HCT116 (cell line): ENCODE data around the gene MPP1. TPM values are rescaled to one million over a fixed set of nuclear protein-coding genes. Genes with fewer than 3 reads are reported as not detected.

Source experiments
- ATAC-seq: fragments of 200-7000 bp; cut with Tn5 transposase; 2 replicates; pipeline ENCODE4 v1.9.1; 2020; ENCODE audit warnings: mild to moderate bottlenecking, moderate library complexity
- BruUV-seq: library from RNA; stranded (reverse); fragments of 400-500 nt; replicated peaks from 2 replicates; lab custom pipeline; 2021; lab: Mats Ljungman, UMichigan
- CTCF ChIA-PET: fragments of 300-600 bp; sonication (Branson Sonifier 250); formaldehyde crosslinking; loops from one replicate; lab custom pipeline; 2021; ENCODE audit warnings: antibody characterized with exemption; lab: Charles Lee
- POLR2A ChIA-PET: fragments of 300-600, 350-600 bp; sonication (Branson Sonifier 250); formaldehyde crosslinking; loops from one replicate; lab custom pipeline; 2021; ENCODE audit warnings: antibody characterized with exemption; lab: Charles Lee
- RAD21 ChIA-PET, 2 experiments: fragments of 300-600 bp; sonication (Branson Sonifier 250); formaldehyde crosslinking; loops; one replicate each; lab custom pipeline; 2023; ENCODE audit warnings: low total read pairs in 2 of 2; ENCODE audit not compliant: uncharacterized antibody in 2 of 2, unreplicated experiment in 2 of 2, low non-redundant PET in 1 of 2; lab: Charles Lee
- DNase-seq: peaks from one replicate; pipeline ENCODE4 v3.0.0-alpha.2; 2010; ENCODE audit warnings: low read depth, low spot score
- H2AFZ ChIP-seq: fragments of 200-600 bp; shearing (Covaris generic), sonication (generic); 2 replicates; pipeline ENCODE4 v1.6.1; 2017; ENCODE audit warnings: low read depth, mixed run types, mixed read lengths, antibody characterized with exemption, low read length; ENCODE audit not compliant: poor library complexity, severe bottlenecking
- H3K27ac ChIP-seq: 2 replicates; pipeline ENCODE4 v1.5.1; 2012; ENCODE audit warnings: low read depth, low read length
- H3K27me3 ChIP-seq: fragments of 200-600 bp; sonication (generic); 2 replicates; pipeline ENCODE4 v1.6.1; 2016; ENCODE audit warnings: mixed run types, low read length, mixed read lengths; ENCODE audit not compliant: insufficient read depth
- H3K36me3 ChIP-seq, 2 experiments: fragments of 200-500 bp in 1 of 2; fragments of 200-600 bp in 1 of 2; sonication (Bioruptor generic) in 1 of 2; sonication (generic) in 1 of 2; 2 replicates each; pipeline versions ENCODE4 v1.5.1 to v1.6.1; 2014 to 2016; ENCODE audit warnings: low read length in 2 of 2, inconsistent platforms in 1 of 2, mixed read lengths in 1 of 2, mixed run types in 1 of 2; ENCODE audit not compliant: insufficient read depth in 2 of 2, control insufficient read depth in 1 of 2
- H3K4me1 ChIP-seq, 2 experiments: fragments of 200-600 bp in 1 of 2; sonication (generic) in 1 of 2; 2 replicates each; pipeline versions ENCODE4 v1.5.1 to v1.6.1; 2012 to 2017; ENCODE audit warnings: low read length in 2 of 2, inconsistent platforms in 1 of 2, mild to moderate bottlenecking in 1 of 2, mixed read lengths in 1 of 2, mixed run types in 1 of 2, moderate library complexity in 1 of 2; ENCODE audit not compliant: insufficient read depth in 2 of 2, control insufficient read depth in 1 of 2
- H3K4me2 ChIP-seq: fragments of 200-600 bp; sonication (generic); 2 replicates; pipeline ENCODE4 v1.6.1; 2017; ENCODE audit warnings: mixed run types, low read length, mixed read lengths
- H3K4me3 ChIP-seq, 2 experiments: fragments of 200-600 bp in 1 of 2; sonication (generic) in 1 of 2; replicated peaks in 1 of 2; 2 replicates each; pipeline ENCODE4 v1.5.1; 2011 to 2016; ENCODE audit warnings: low read length in 2 of 2, control low read depth in 1 of 2, low read depth in 1 of 2, mild to moderate bottlenecking in 1 of 2, mixed read lengths in 1 of 2, mixed run types in 1 of 2
- H3K79me2 ChIP-seq: fragments of 200-600 bp; sonication (generic); 2 replicates; pipeline ENCODE4 v1.6.1; 2017; ENCODE audit warnings: mild to moderate bottlenecking, mixed run types, low read length, moderate library complexity, mixed read lengths; ENCODE audit not compliant: insufficient read depth
- H3K9ac ChIP-seq: fragments of 200-600 bp; sonication (generic); 2 replicates; pipeline ENCODE4 v1.6.1; 2016; ENCODE audit warnings: low read length, mixed read lengths
- H3K9me2 ChIP-seq: fragments of 200-600 bp; sonication (generic), shearing (Covaris generic); 2 replicates; pipeline ENCODE4 v1.6.1; 2017; ENCODE audit warnings: mixed run types, mild to moderate bottlenecking, moderate library complexity; ENCODE audit not compliant: insufficient read depth
- H3K9me3 ChIP-seq, 2 experiments: fragments of 200-500 bp in 1 of 2; fragments of 200-600 bp in 1 of 2; sonication (Bioruptor generic) in 1 of 2; sonication (generic) in 1 of 2; 2 replicates each; pipeline ENCODE4 v1.6.1; 2014 to 2017; ENCODE audit warnings: low read length in 2 of 2, mixed read lengths in 2 of 2, inconsistent platforms in 1 of 2, low read depth in 1 of 2, mild to moderate bottlenecking in 1 of 2, mixed run types in 1 of 2, moderate library complexity in 1 of 2; ENCODE audit not compliant: control insufficient read depth in 1 of 2, insufficient read depth in 1 of 2
- H4K20me1 ChIP-seq: fragments of 200-600 bp; sonication (generic), shearing (Covaris generic); 2 replicates; pipeline ENCODE4 v1.6.1; 2017; ENCODE audit warnings: mixed run types, mild to moderate bottlenecking, moderate library complexity; ENCODE audit not compliant: insufficient read depth
- CBX3 ChIP-seq: IDR thresholded peaks from 2 replicates; pipeline ENCODE4 v1.6.1; 2012; ENCODE audit warnings: low read depth
- EZH2 ChIP-seq: fragments of 200-600 bp; sonication (generic); IDR thresholded peaks from 2 replicates; pipeline ENCODE4 v1.6.1; 2017; ENCODE audit warnings: antibody characterized with exemption, mixed run types
- SP1 ChIP-seq: IDR thresholded peaks from 2 replicates; pipeline ENCODE4 v1.6.1; 2012; ENCODE audit warnings: low read depth
- YY1 ChIP-seq: IDR thresholded peaks from 2 replicates; pipeline ENCODE4 v1.6.1; 2011; ENCODE audit warnings: low read length, low read depth, moderate library complexity, mild to moderate bottlenecking; ENCODE audit not compliant: insufficient replicate concordance; ENCODE audit errors: extremely low read depth
- intact Hi-C: fragments of 100-400 bp; cut with micrococcal nuclease; formaldehyde crosslinking; loops from 2 replicates; pipeline ENCODE4 v1.10.0; 2022
- total RNA-seq: library from RNA; stranded (reverse); gene quantifications from one replicate; pipeline ENCODE4 v1.2.1, GENCODE V29; 2021; ENCODE audit not compliant: unreplicated experiment
- TF ChIP-seq, protein P1 (sequence below), 3 experiments: fragments of 200-600 bp in 1 of 3; sonication (generic) in 1 of 3; IDR thresholded peaks in 2 of 3; conservative IDR thresholded peaks in 1 of 3; 2 replicates each; pipeline ENCODE4 v1.5.1; 2012 to 2017; ENCODE audit warnings: low read depth in 2 of 3, low read length in 2 of 3, antibody characterized with exemption in 1 of 3, borderline replicate concordance in 1 of 3, control low read depth in 1 of 3, mild to moderate bottlenecking in 1 of 3, mixed read lengths in 1 of 3, mixed run types in 1 of 3, moderate library complexity in 1 of 3; ENCODE audit not compliant: insufficient read depth in 1 of 3
- TF ChIP-seq, protein P2 (sequence below): IDR thresholded peaks from 2 replicates; pipeline ENCODE4 v1.6.1; 2012; ENCODE audit warnings: low read depth

Gene MPP1
- total RNA-seq, 1 experiment from 2014 or later, result 13.1 TPM

- RAD21 ChIA-PET, result no interaction called here
- no peak overlapping the region for H3K4me2 ChIP-seq
- H3K4me3 ChIP-seq, result no peak overlapping the region
- H3K27ac ChIP-seq, result no peak overlapping the region
- no peak for ATAC-seq
- intact Hi-C loops, result no loop called here
- no peak for DNase-seq
- H3K9ac ChIP-seq, result no peak overlapping the region
- TF ChIP-seq YY1, result no peak
- no peak for TF ChIP-seq SP1
- TF ChIP-seq, protein P1, sequence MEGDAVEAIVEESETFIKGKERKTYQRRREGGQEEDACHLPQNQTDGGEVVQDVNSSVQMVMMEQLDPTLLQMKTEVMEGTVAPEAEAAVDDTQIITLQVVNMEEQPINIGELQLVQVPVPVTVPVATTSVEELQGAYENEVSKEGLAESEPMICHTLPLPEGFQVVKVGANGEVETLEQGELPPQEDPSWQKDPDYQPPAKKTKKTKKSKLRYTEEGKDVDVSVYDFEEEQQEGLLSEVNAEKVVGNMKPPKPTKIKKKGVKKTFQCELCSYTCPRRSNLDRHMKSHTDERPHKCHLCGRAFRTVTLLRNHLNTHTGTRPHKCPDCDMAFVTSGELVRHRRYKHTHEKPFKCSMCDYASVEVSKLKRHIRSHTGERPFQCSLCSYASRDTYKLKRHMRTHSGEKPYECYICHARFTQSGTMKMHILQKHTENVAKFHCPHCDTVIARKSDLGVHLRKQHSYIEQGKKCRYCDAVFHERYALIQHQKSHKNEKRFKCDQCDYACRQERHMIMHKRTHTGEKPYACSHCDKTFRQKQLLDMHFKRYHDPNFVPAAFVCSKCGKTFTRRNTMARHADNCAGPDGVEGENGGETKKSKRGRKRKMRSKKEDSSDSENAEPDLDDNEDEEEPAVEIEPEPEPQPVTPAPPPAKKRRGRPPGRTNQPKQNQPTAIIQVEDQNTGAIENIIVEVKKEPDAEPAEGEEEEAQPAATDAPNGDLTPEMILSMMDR (IDR thresholded peaks at IDR 0.05 in 2 of 3, conservative IDR thresholded peaks at IDR 0.05 in 1 of 3; ENCODE audit: borderline replicate concordance in 1 of 3, insufficient read depth in 1 of 3, low read depth in 2 of 3, low read length in 2 of 3), result no peak
- TF ChIP-seq EZH2, result no peak
- TF ChIP-seq CBX3, result no peak
- TF ChIP-seq, protein P2, sequence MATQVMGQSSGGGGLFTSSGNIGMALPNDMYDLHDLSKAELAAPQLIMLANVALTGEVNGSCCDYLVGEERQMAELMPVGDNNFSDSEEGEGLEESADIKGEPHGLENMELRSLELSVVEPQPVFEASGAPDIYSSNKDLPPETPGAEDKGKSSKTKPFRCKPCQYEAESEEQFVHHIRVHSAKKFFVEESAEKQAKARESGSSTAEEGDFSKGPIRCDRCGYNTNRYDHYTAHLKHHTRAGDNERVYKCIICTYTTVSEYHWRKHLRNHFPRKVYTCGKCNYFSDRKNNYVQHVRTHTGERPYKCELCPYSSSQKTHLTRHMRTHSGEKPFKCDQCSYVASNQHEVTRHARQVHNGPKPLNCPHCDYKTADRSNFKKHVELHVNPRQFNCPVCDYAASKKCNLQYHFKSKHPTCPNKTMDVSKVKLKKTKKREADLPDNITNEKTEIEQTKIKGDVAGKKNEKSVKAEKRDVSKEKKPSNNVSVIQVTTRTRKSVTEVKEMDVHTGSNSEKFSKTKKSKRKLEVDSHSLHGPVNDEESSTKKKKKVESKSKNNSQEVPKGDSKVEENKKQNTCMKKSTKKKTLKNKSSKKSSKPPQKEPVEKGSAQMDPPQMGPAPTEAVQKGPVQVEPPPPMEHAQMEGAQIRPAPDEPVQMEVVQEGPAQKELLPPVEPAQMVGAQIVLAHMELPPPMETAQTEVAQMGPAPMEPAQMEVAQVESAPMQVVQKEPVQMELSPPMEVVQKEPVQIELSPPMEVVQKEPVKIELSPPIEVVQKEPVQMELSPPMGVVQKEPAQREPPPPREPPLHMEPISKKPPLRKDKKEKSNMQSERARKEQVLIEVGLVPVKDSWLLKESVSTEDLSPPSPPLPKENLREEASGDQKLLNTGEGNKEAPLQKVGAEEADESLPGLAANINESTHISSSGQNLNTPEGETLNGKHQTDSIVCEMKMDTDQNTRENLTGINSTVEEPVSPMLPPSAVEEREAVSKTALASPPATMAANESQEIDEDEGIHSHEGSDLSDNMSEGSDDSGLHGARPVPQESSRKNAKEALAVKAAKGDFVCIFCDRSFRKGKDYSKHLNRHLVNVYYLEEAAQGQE, result no peak
- H3K4me1 ChIP-seq, result peaks cover 10 to 20% of the 10 kb centered on the region in 2 experiments
- CTCF ChIA-PET, result no interaction called here
- no peaks in the 10 kb centered on the region for H3K9me3 ChIP-seq
- no peaks in the 10 kb centered on the region for H3K27me3 ChIP-seq
- H3K9me2 ChIP-seq, result no peaks in the 10 kb centered on the region
- no peaks in the 10 kb centered on the region for H4K20me1 ChIP-seq
- BruUV-seq, result no TSS peak
- H3K36me3 ChIP-seq, result no peaks in the 10 kb centered on the region
- H3K79me2 ChIP-seq, result no peaks in the 10 kb centered on the region
- H2AFZ ChIP-seq, result no peak overlapping the region
- POLR2A ChIA-PET, result no interaction called here
Observed at GRCh38 chrX:154793084-154793795, 12.0 kb downstream of the MPP1 start.
